A549 (cell line): ENCODE results near the gene WFDC5. TPM values are rescaled to one million over a fixed set of nuclear protein-coding genes. Genes with fewer than 3 reads are reported as not detected.
A peak's percentile ranks its signal among the peaks of the same experiment; 100 is the strongest.

Source experiments
- ATAC-seq, 2 experiments: fragments of 200-7000 bp in 1 of 2; fragments of >200 bp in 1 of 2; cut with Nextera tagmentation in 1 of 2; cut with Tn5 transposase in 1 of 2; 3 replicates each; pipeline versions ENCODE4 v1.8.0 to v1.9.1; 2018 to 2020; ENCODE audit warnings: mild to moderate bottlenecking in 1 of 2, moderate library complexity in 1 of 2
- CTCF ChIA-PET: fragments of 300-600 bp; sonication (Branson Sonifier 250); formaldehyde crosslinking; extraction: SDS; loops from one replicate; lab custom pipeline; 2021; ENCODE audit warnings: antibody characterized with exemption, inconsistent platforms; lab: Yijun Ruan, JAX
- POLR2A ChIA-PET: fragments of 350-600 bp; formaldehyde crosslinking; extraction: SDS; loops from one replicate; lab custom pipeline; 2021; ENCODE audit warnings: antibody characterized with exemption, inconsistent platforms; lab: Yijun Ruan, JAX
- DNase-seq, 2 experiments: peaks; one replicate each; pipeline versions ENCODE4 v3.0.0 to v3.0.0-alpha.2; 2011 to 2016; ENCODE audit warnings: low read depth in 1 of 2, low spot score in 1 of 2
- FAIRE-seq: peaks from 2 replicates; lab custom pipeline; 2011; peaks lifted over from hg19 to GRCh38; lab: Jason Lieb, UNC
- H3K27ac ChIP-seq, 2 experiments: fragments of >200 bp; sonication (Bioruptor Twin); formaldehyde crosslinking; 3 replicates each; pipeline ENCODE4 v1.5.1; 2016 to 2017
- H3K4me1 ChIP-seq: fragments of >200 bp; sonication (Bioruptor Twin); formaldehyde crosslinking; 3 replicates; pipeline ENCODE4 v1.6.1; 2016
- H3K4me2 ChIP-seq: fragments of >200 bp; sonication (Bioruptor Twin); formaldehyde crosslinking; 3 replicates; pipeline ENCODE4 v1.6.1; 2016
- H3K4me3 ChIP-seq: fragments of >200 bp; sonication (Bioruptor Twin); formaldehyde crosslinking; 3 replicates; pipeline ENCODE4 v1.5.1; 2016
- H3K9me3 ChIP-seq: fragments of >200 bp; sonication (Bioruptor Twin); formaldehyde crosslinking; 3 replicates; pipeline ENCODE4 v1.6.1; 2016
- CEBPB ChIP-seq, 2 experiments: fragments of >200 bp in 1 of 2; sonication (Bioruptor Twin) in 1 of 2; formaldehyde crosslinking in 1 of 2; IDR thresholded peaks; 2 replicates each; pipeline ENCODE4 v1.6.1; 2012 to 2016
- FOSB ChIP-seq: fragments of 250-450 bp; sonication (Bioruptor Pico); IDR thresholded peaks from 2 replicates; pipeline ENCODE4 v1.5.0; 2020; ENCODE audit warnings: mild to moderate bottlenecking, moderate library complexity
- HOXB13 ChIP-seq: fragments of 250-450 bp; sonication (Bioruptor Pico); IDR thresholded peaks from 2 replicates; pipeline ENCODE4 v1.5.0; 2020; ENCODE audit warnings: low read depth, mild to moderate bottlenecking, moderate library complexity
- JUNB ChIP-seq: fragments of >200 bp; sonication (Bioruptor Twin); formaldehyde crosslinking; IDR thresholded peaks from 2 replicates; pipeline ENCODE4 v1.6.1; 2016
- KDM5A ChIP-seq: fragments of 200-600 bp; sonication (generic); IDR thresholded peaks from 2 replicates; pipeline ENCODE4 v1.6.1; 2016; ENCODE audit warnings: antibody characterized with exemption, mild to moderate bottlenecking
- RARB ChIP-seq: fragments of 250-450 bp; sonication (Bioruptor Pico); IDR thresholded peaks from 2 replicates; pipeline ENCODE4 v1.8.0; 2021; ENCODE audit warnings: mild to moderate bottlenecking, moderate library complexity
- RCOR1 ChIP-seq: fragments of 150-350 bp; IDR thresholded peaks from 2 replicates; pipeline ENCODE4 v1.6.1; 2014; ENCODE audit warnings: antibody characterized with exemption, low read length, low read depth
- RFX5 ChIP-seq: fragments of 450-650 bp; IDR thresholded peaks from 2 replicates; pipeline ENCODE4 v1.7.1; 2014; ENCODE audit warnings: antibody characterized with exemption, mild to moderate bottlenecking, moderate library complexity
- RNF2 ChIP-seq: fragments of 200-600 bp; sonication (generic); IDR thresholded peaks from 2 replicates; pipeline ENCODE4 v1.6.1; 2016; ENCODE audit warnings: low read depth, mild to moderate bottlenecking, antibody characterized with exemption, moderate library complexity, borderline replicate concordance
- SMC3 ChIP-seq: fragments of >200 bp; sonication (Bioruptor Twin); formaldehyde crosslinking; IDR thresholded peaks from 3 replicates; pipeline ENCODE4 v1.6.1; 2018; ENCODE audit warnings: inconsistent platforms
- SREBF2 ChIP-seq: fragments of 450-650 bp; IDR thresholded peaks from 2 replicates; pipeline ENCODE4 v1.6.1; 2014; ENCODE audit warnings: mild to moderate bottlenecking, moderate library complexity
- ZSCAN20 ChIP-seq: fragments of 250-450 bp; sonication (Bioruptor Pico); IDR thresholded peaks from 2 replicates; pipeline ENCODE4 v1.8.0; 2022; ENCODE audit warnings: mild to moderate bottlenecking, moderate library complexity
- WGBS: methylation state at CpG from one replicate; pipeline ENCODE4 v1.1.6; 2017; ENCODE audit errors: missing lambda C conversion rate; 5-methylcytosine and 5-hydroxymethylcytosine counted together
- polyA plus RNA-seq, 4 experiments: library from polyadenylated mRNA; depleted of rRNA in 3 of 4; stranded (reverse); fragments of >200 nt; fragmentation: RNase III in 1 of 4; extraction: RNeasy Plus Mini Kit Qiagen cat#74134 plus additional on column Dnase treatment in 1 of 4; gene quantifications; 2 replicates in 3 of 4; 3 replicates in 1 of 4; pipeline ENCODE4 v1.2.3, GENCODE V29; 2011 to 2017
- TF ChIP-seq, protein P1 (sequence below): fragments of 250-450 bp; sonication (Bioruptor Pico); IDR thresholded peaks from 2 replicates; pipeline ENCODE4 v1.5.0; 2020; ENCODE audit warnings: low read depth, mild to moderate bottlenecking, moderate library complexity
- TF ChIP-seq, protein P2 (sequence below): fragments of >200 bp; sonication (Bioruptor Twin); formaldehyde crosslinking; IDR thresholded peaks from 3 replicates; pipeline ENCODE4 v1.5.1; 2016
- TF ChIP-seq, protein P3 (sequence below): fragments of 150-350 bp; IDR thresholded peaks from 2 replicates; pipeline ENCODE4 v1.6.1; 2014; ENCODE audit warnings: low read depth, mild to moderate bottlenecking, low read length

WFDC5 gene
- polyA plus RNA-seq, 2 of the 4 experiments (the other 2 are of a cell fraction) = not detected

DNA sequence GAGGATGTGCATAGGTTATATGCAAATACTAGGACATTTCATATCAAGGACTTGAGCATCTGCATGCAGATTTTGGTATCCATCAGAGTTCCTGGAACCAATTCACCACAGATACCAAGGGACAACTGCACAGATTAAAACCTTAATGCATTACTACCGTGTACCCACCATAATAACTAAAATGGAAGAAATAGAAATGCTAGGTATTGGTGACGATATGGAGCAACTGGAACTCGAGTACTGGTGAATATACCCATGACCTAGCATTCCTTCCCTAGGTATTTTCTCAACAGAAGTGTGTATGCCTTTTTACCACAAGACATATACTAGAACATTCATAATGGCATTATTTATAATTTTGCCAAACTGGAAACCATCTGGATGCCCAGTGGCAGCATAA is 32.5 kb downstream of the WFDC5 start:
- no peak overlapping the region for H3K27ac ChIP-seq
- TF ChIP-seq JUNB = no peak
- TF ChIP-seq, protein P1, sequence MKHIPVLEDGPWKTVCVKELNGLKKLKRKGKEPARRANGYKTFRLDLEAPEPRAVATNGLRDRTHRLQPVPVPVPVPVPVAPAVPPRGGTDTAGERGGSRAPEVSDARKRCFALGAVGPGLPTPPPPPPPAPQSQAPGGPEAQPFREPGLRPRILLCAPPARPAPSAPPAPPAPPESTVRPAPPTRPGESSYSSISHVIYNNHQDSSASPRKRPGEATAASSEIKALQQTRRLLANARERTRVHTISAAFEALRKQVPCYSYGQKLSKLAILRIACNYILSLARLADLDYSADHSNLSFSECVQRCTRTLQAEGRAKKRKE (CRISPR knock-in tag) = no peak
- TF ChIP-seq, all 56 proteins: peak for 0
- Histone ChIP-seq H3K4me2 (no peak overlapping the region), H3K4me1 (no peaks in the 10 kb centered on the region), H3K9me3 (peaks cover 10% of the 10 kb centered on the region; the same call in 2 of the 3 replicates), H3K4me3 (no peak overlapping the region)
- no peak for FAIRE-seq
- no peak for ATAC-seq
- CTCF ChIA-PET = interaction anchor here (0.7 to 2.3 kb wide), 4 partner anchors 10 to 582 kb away, joined by 3 to 20 read pairs (median 3); no protein-coding TSS in a partner anchor
- WGBS = 91% methylated on average over 3 of the region's 3 CpGs
- POLR2A ChIA-PET = no interaction called here
- no peak for DNase-seq

DNA sequence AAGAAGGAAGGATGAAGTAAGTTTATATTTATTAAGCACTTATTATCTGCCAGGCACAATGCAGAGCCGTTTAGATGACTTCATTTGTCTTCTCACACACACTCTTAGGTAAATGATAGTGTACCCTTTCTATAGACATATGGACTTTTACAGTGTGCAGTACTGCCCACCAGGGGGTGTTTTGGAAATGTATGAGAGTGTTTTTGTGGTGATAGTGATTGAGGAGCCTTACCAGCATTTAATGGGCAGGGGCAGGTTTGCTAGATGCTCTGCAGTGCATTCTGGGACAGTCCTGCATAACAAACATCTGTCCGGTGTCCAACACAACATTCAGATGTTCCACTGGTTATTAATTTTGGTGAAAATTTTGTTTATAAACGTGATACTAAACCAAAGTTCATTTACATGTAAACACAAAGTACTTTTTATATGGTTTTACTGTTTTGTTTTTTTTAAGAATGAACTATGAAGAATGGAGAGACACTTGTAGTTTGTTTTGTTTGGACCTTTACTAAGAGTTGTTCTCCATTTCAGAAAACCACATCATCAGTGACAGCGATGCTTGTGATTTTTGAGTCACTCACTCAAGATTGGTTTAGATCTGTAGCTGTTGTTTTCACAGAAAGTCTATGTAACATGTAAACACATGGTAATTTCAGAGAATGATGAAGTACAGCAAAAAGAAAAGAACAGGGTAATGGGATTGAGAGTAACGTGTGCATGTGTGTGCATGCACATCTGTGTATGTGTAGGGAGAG is 33.9 kb downstream of the WFDC5 start:
- no peak overlapping the region for H3K27ac ChIP-seq
- WGBS = 81% methylated on average over 5 of the region's 5 CpGs
- no peak overlapping the region for H3K4me2 ChIP-seq
- H3K9me3 ChIP-seq = peaks cover 10% of the 10 kb centered on the region; the same call in 2 of the 3 replicates
- POLR2A ChIA-PET = no interaction called here
- H3K4me1 ChIP-seq = no peaks in the 10 kb centered on the region
- CTCF ChIA-PET = no interaction called here
- ATAC-seq = peak; percentile 39 to 80; a peak in 4 of 6 replicates
- peak in 1 of 2 experiments; percentile 16 for DNase-seq
- TF ChIP-seq, protein P2, sequence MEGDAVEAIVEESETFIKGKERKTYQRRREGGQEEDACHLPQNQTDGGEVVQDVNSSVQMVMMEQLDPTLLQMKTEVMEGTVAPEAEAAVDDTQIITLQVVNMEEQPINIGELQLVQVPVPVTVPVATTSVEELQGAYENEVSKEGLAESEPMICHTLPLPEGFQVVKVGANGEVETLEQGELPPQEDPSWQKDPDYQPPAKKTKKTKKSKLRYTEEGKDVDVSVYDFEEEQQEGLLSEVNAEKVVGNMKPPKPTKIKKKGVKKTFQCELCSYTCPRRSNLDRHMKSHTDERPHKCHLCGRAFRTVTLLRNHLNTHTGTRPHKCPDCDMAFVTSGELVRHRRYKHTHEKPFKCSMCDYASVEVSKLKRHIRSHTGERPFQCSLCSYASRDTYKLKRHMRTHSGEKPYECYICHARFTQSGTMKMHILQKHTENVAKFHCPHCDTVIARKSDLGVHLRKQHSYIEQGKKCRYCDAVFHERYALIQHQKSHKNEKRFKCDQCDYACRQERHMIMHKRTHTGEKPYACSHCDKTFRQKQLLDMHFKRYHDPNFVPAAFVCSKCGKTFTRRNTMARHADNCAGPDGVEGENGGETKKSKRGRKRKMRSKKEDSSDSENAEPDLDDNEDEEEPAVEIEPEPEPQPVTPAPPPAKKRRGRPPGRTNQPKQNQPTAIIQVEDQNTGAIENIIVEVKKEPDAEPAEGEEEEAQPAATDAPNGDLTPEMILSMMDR = peak; percentile 21; the same call in 1 of the 3 replicates
- no peak for TF ChIP-seq HOXB13 (CRISPR knock-in tag)
- FAIRE-seq = no peak
- no peak overlapping the region for H3K4me3 ChIP-seq

DNA sequence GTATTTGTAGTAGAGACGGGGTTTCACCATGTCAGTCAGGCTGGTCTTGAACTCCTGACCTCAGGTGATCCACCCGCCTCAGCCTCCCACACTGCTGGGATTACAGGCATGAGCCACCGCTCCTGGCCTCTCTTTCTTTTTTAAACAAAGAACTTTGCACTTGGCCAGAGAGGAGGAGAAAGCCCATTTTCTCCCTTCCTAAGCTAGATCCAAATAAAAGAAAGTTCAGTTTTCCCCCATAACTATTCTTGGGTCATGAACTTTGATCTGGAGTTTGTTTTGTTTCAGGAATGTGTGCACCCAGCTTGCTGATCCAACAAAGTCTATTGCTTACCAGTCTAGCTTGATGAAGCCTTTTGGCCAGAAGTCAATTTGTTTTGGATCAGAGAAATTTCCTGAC is 37.4 kb downstream of the WFDC5 start:
- WGBS = 94% methylated on average over 3 of the region's 3 CpGs
- no peak for ATAC-seq
- POLR2A ChIA-PET = no interaction called here

DNA sequence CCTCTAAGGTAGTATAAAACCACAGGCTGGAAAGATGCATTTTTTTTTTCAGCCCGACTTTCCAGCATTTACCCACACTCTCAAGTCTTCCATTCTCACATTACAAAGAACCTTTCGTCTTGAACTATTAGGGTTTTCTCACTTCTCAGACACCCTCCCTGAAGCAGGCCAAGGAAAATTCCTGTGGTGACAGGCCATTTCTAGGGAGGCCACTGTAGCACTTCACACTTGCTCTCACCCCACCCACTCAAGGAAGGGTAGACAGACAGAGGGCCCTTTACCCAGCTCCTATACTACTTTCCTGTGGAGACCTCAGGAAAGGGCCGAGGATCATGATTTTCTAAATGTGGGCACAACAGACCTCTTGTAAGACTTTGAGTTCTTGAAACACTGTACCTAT is 41.8 kb downstream of the WFDC5 start:
- TF ChIP-seq RNF2 = no peak
- TF ChIP-seq, protein P3, sequence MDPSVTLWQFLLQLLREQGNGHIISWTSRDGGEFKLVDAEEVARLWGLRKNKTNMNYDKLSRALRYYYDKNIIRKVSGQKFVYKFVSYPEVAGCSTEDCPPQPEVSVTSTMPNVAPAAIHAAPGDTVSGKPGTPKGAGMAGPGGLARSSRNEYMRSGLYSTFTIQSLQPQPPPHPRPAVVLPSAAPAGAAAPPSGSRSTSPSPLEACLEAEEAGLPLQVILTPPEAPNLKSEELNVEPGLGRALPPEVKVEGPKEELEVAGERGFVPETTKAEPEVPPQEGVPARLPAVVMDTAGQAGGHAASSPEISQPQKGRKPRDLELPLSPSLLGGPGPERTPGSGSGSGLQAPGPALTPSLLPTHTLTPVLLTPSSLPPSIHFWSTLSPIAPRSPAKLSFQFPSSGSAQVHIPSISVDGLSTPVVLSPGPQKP = no peak
- FAIRE-seq (no peak), ATAC-seq (no peak), DNase-seq (no peak)
- ChIA-PET CTCF (interaction anchor here (0.9 to 3.5 kb wide), 2 partner anchors 22 to 29 kb away, joined by 3 to 20 read pairs; no protein-coding TSS in a partner anchor), POLR2A (no interaction called here)
- Histone ChIP-seq H3K4me2 (no peak overlapping the region), H3K9me3 (no peaks in the 10 kb centered on the region), H3K4me1 (peaks cover 6% of the 10 kb centered on the region; the same call in 1 of the 3 replicates), H3K27ac (no peak overlapping the region), H3K4me3 (no peak overlapping the region)
- 93% methylated on average over 3 of the region's 3 CpGs for WGBS

More for the DNA sequence above, 37.4 kb downstream of the WFDC5 start:
- H3K9me3 ChIP-seq = peaks cover 7% of the 10 kb centered on the region; the same call in 2 of the 3 replicates
- no peak for FAIRE-seq
- DNase-seq = no peak
- CTCF ChIA-PET = interaction anchor here (1.0 to 6.2 kb wide), 6 partner anchors 9 to 217 kb away, joined by 3 to 36 read pairs (median 8); no protein-coding TSS in a partner anchor
- H3K4me1 ChIP-seq = no peaks in the 10 kb centered on the region
- no peak overlapping the region for H3K27ac ChIP-seq
- H3K4me3 ChIP-seq = no peak overlapping the region
- no peak for TF ChIP-seq RCOR1
- TF ChIP-seq SREBF2 = no peak
- TF ChIP-seq RFX5 = no peak
- no peak for TF ChIP-seq CEBPB (IDR thresholded peaks at IDR 0.05)
- TF ChIP-seq ZSCAN20 (CRISPR knock-in tag) = no peak
- no peak for TF ChIP-seq FOSB
- no peak for TF ChIP-seq RARB
- no peak for TF ChIP-seq SMC3
- no peak for TF ChIP-seq KDM5A
- H3K4me2 ChIP-seq = no peak overlapping the region
